Measurements from ENCODE around the gene NSF. TPM values are rescaled to one million over a fixed set of nuclear protein-coding genes. Genes with fewer than 3 reads are reported as not detected.
"Not testable (repeated sequence)": the region's sequence is repeated elsewhere in the genome, so short reads cannot be mapped to it uniquely, and the experiment has no call there.

Gene NSF
- total RNA-seq: 10 to 100 TPM; 14.9 to 31.8 (median 18.7) TPM

DNA sequence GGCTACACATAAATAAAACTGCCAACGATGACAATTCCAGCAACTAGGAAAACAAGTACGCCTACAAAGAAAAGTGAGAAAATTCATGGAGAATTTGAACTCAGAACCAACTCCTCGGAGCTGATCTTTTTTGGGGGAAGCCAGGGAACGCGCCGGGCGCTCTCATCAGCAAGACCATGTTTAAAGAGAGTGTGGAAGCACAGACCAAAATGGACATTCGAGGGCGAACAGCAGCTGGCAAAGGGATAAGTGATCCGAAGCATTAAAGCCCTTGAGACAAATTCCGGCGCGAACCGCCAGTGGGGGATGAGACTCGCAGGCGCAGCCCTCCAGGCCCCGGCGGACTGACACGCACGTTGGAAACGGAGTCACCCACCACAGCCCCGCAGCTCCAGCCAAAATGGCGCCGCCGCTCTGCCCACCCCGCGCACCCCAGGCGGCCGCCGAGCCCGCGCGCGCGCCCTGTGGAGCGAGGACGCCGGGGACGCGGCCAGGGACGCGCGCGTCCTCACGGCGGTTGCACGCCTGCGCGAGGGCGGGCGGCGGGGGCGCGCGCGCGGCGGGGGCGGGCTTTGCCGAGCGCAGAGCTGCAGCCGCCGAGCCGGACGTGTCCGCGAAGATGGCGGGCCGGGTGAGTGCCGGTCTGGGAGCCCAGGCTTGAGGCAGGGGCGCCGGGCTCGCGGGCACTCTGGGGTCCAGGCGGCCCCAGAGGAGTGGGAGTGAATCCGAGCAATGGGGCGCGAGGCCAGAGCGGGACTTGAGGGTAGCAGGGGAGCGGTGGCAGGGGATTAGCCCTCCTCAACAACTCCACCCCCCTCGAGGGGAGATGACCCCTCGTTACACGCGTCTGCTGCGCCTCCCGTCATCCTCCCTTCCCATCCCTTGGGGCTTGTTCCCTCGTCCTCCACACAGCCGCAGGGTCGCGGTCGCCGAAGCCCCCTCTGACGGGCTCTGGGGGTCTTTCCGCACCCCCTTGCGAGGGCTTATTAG, at the start of gene NSF:
Gene NSF, plus strand, starts transcription at position 513 of the 990 bp plus-strand sequence. Its CDS starts 107 bp downstream, at position 620.
- WGBS, 2 donors: no CpG with 5 or more reads among the region's 95 CpGs
- not testable (repeated sequence) for H3K4me1 ChIP-seq

DNA sequence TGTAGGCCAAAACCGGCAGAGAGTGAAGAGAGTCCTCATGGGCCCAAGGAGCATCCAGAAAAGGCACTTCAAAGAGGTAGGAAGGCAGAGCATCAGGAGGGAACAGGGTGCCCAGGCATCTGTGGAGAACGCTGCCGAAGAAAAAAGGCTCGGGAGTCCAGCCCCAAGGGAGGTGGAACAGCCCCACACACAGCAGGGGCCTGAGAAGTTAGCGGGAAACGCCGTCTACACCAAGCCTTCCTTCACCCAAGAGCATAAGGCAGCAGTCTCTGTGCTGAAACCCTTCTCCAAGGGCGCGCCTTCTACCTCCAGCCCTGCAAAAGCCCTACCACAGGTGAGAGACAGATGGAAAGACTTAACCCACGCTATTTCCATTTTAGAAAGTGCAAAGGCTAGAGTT, 41.9 kb upstream of the NSF start:
- not testable (repeated sequence) for H3K4me3 ChIP-seq; H3K4me1 ChIP-seq; H3K27ac ChIP-seq; H3K36me3 ChIP-seq; H3K9me3 ChIP-seq; H3K27me3 ChIP-seq; DNase-seq (ENCODE audit: low spot score in 2 of 2)
- WGBS, 2 donors: 91 to 92% methylated on average over 9 of the region's 10 CpGs

More for the DNA sequence above, at the start of gene NSF:
- H3K27me3 ChIP-seq; DNase-seq (ENCODE audit: low spot score in 2 of 2); H3K36me3 ChIP-seq; H3K27ac ChIP-seq; H3K9me3 ChIP-seq; H3K4me3 ChIP-seq: not testable (repeated sequence)

DNA sequence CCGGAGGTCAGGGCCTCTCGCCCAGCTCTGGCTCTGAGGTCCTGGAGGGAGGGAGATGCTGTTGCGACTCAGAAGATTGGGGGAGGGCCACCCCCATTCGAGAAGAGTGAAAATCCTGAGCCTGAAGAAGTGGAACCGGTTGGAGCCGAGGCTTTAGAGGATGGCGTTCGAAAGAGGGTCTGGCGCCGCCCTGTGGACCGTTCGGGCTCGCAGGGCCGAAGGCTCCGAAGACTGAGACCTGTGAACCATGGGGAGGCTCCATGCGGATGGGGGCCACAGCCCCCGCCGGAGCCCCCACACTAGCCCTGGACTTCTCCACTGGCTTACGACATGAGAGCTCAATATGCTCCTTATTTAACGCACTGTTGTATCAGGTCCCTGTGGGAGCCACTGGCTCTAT, 31.3 kb upstream of the NSF start:
- WGBS, 2 donors: no CpG with 5 or more reads among the region's 20 CpGs
- H3K27me3 ChIP-seq; H3K9me3 ChIP-seq; H3K36me3 ChIP-seq; H3K4me1 ChIP-seq; DNase-seq (ENCODE audit: low spot score in 2 of 2); H3K4me3 ChIP-seq; H3K27ac ChIP-seq: not testable (repeated sequence)

DNA sequence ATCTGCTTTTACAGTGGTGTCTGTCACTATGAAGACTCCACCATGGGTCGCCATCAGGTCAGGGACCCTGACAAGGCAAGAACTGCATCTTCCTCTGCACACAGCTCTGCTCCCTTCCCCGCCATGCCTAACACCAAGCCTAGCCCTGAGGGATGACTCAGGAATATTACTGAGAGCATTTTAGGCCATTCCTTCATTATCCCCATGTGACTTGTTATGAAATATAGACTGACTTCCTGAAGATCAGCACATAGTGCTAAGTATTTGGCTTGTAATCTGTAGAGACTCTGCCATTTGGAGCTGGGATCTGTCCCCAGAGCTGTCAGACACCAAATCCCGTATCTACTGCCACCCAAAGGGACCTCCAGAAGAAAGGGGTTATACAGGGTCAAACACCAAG, 30.4 kb upstream of the NSF start:
- not testable (repeated sequence) for H3K27ac ChIP-seq; H3K9me3 ChIP-seq; H3K36me3 ChIP-seq; H3K4me3 ChIP-seq; H3K27me3 ChIP-seq; H3K4me1 ChIP-seq; DNase-seq (ENCODE audit: low spot score in 2 of 2)
- WGBS, 2 donors: no CpG with 5 or more reads among the region's 3 CpGs

DNA sequence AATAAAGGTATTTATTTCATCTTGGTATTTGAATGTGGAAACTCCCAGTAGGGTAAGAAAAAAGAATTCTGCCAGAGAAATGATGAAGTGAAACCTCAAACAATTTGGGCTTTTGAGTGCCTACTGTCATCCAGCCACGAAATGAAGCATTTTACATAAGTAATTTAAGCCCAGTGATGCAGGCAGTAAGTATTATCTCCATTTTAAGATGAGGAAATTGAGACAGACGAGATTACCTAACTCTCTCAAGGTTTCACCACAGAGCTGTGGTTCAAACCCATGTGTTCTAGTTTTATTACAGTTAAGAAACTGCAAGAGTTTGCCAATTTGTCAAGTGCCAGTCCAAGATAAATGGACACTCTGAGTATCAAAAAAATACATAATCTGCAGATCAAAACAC, 24.2 kb upstream of the NSF start:
- H3K9me3 ChIP-seq; H3K4me3 ChIP-seq; H3K4me1 ChIP-seq; H3K36me3 ChIP-seq; H3K27me3 ChIP-seq; DNase-seq (ENCODE audit: low spot score in 2 of 2); H3K27ac ChIP-seq: not testable (repeated sequence)
- WGBS, 2 donors: no CpG with 5 or more reads among the region's 2 CpGs

DNA sequence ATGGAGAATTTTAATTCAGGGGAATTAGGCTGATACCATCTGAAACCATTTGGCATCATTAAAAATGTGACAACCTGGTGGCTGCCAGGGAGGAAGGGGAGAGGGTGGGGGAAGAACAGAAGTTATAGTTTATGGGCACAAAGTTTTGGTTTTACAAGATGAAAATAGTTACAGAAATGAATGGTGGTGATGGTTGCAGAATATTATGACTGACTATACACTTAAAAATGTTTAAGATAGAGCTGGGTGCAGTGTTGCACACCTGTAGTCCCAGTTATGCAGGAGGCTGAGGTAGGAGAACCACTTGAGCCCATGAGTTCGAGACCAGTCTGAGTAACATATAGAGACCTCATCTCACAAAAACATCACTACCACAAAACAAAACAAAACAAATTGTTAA, 23.5 kb upstream of the NSF start:
- not testable (repeated sequence) for H3K36me3 ChIP-seq; H3K4me1 ChIP-seq; DNase-seq (ENCODE audit: low spot score in 2 of 2); H3K4me3 ChIP-seq; H3K9me3 ChIP-seq; H3K27ac ChIP-seq; H3K27me3 ChIP-seq
- WGBS, 2 donors: no CpG with 5 or more reads among the region's 1 CpG

DNA sequence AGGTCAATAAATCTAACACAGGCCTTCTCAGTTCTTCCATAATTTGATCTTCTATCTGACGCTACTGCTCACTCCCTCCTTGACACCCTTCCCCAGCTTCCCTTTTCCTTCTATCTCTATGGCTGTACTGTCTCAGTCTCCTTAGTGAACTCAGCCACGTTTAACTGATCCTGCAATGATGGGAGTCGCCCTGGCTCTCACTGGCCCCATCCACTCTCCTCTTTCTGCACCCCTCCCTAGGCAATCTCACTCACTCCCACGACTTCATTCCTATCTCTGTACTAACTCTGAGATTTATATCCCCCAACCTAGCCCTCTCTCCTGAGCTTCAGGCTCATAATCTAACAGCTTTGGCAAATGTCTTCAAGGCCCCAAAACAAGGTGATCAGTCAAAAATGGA, 18.7 kb upstream of the NSF start:
- not testable (repeated sequence) for H3K4me3 ChIP-seq; DNase-seq (ENCODE audit: low spot score in 2 of 2); H3K27me3 ChIP-seq; H3K36me3 ChIP-seq; H3K9me3 ChIP-seq; H3K27ac ChIP-seq; H3K4me1 ChIP-seq
- no CpG with 5 or more reads among the region's 4 CpGs for WGBS, 2 donors

DNA sequence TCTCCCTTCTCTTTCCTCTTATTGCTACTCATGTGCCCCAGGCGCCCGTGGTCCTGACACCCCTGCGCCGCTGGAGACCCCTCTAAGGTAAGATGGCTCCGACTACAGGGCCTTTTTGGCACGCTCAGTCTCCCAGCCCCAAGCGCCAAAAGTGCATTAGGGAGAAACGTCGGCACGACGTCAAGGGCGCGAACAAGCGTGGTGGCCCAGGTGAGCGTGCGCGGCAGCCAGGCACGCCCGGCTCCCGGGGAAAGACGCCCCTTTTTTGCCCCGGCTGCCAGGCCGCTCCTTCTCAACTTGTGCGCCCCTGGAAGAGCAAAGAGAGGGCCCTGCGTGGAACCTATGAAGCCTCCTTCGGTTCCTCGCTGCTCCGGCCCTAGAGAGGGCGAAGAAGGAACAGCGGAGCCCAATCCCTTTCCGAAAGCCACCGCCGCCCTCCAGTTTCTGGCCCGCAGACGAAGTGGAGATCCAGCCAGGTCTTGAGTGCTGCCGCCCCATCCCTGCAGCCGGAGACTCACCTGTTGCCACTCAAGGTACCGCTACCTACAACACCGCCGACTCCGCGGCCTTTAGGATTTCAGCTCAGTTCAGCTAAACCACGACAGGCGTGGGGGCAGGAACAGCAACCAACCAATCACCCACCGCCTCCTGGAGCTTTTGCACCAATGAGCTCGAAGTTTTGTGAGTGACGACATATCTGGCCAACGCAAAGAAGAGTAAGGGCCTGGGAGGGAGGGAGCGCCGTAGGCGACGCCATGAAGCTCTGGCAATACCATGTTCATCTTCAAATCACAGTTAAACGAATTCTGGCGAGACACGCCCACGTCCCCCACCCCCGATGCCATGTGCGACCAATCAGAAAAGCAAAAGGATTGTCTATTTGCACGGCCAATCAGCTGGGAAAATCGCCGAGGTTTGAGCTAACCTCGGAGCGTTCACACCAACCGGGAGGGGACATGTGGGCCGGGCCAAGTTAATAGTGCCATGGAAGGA, 11.1 kb upstream of the NSF start, which contains the start of gene ARL17A:
Gene ARL17A, minus strand, starts transcription at position 609 of the 993 bp plus-strand sequence. CDS start 3,369 bp downstream, outside the sequence.
- peak within 1 kb of the TSS in 2 of 4 donors; percentile 50 to 66 for H3K27ac ChIP-seq
- H3K4me1 ChIP-seq, H3K9me3 ChIP-seq, H3K27me3 ChIP-seq, H3K36me3 ChIP-seq: not testable (repeated sequence)
- WGBS, 2 donors: no CpG with 5 or more reads among the region's 65 CpGs
- DNase-seq (ENCODE audit: low spot score in 2 of 2): peak; percentile 43 to 59
- H3K4me3 ChIP-seq: peak within 1 kb of the TSS in 2 of 4 donors; percentile 21 to 40

DNA sequence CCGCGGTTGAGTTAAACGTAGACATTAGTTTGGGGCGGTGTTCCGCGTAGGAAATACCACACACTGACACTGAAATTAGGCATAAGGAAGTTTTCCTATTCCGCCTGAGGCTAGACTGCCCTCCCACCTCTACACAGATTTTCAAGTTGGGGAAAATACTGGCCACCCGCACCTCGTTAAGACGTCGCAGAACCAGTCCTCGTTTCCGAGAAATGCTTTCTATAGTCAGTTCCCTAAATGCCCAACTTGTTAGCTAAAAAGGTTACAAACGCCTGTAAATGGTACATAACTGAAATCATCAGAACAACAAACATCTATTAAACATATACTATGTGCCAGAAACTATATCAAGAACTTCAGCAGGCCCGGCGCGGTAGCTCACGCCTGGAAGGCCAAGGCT, 10.4 kb upstream of the NSF start:
- H3K36me3 ChIP-seq; DNase-seq (ENCODE audit: low spot score in 2 of 2); H3K4me1 ChIP-seq; H3K9me3 ChIP-seq; H3K27me3 ChIP-seq: not testable (repeated sequence)
- Histone ChIP-seq H3K27ac (peak overlapping the region in 2 of 4 donors; percentile 50 to 66), H3K4me3 (peak overlapping the region in 2 of 4 donors; percentile 21 to 40)
- WGBS, 2 donors: 5 to 33% methylated on average over 1 to 7 of the region's 18 CpGs

DNA sequence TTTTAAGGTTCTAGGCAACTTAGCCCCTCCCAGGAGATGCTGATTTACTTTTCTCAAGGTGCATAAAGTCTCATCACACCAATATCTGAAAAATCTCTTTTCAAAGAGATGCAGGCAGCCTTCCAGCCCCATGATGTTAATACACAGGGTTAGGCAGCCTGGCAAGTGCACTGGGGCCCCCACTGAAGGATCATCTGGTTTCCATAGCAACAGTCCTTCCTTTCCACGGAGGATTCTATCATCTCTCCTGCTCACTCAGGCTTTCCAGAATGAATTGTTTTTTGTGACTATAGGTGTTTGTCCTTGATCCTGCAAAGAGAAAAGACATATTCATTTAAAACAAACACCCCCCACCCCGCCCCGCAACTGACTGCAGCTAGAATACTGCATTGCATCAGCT, 5.0 kb upstream of the NSF start:
- not testable (repeated sequence) for H3K27ac ChIP-seq; H3K36me3 ChIP-seq; H3K27me3 ChIP-seq; H3K4me1 ChIP-seq; H3K4me3 ChIP-seq; DNase-seq (ENCODE audit: low spot score in 2 of 2); H3K9me3 ChIP-seq
- no CpG with 5 or more reads among the region's 3 CpGs for WGBS, 2 donors

DNA sequence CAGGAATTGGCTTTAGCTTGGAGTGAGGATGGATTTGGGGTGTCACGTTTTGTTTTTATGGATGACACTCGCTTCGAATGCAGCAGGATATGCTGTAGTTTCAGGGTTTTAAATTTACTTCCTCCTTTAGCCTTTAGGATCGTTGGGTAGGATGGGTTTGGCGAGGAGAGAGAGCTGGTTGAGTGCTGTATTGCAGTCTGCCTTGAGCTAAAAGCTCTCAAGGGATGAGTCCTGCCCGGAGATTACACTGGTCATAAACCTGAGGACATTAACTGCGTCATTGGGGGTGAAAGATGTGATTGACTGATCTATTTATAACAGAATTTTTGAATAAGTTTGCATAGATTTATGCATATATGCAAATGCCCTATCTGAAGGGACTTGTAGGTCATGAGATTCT, 863 bp downstream of the NSF start:
- H3K9me3 ChIP-seq; H3K27ac ChIP-seq; H3K27me3 ChIP-seq; H3K4me3 ChIP-seq; H3K36me3 ChIP-seq; DNase-seq (ENCODE audit: low spot score in 2 of 2); H3K4me1 ChIP-seq: not testable (repeated sequence)
- WGBS, 2 donors: no CpG with 5 or more reads among the region's 7 CpGs

DNA sequence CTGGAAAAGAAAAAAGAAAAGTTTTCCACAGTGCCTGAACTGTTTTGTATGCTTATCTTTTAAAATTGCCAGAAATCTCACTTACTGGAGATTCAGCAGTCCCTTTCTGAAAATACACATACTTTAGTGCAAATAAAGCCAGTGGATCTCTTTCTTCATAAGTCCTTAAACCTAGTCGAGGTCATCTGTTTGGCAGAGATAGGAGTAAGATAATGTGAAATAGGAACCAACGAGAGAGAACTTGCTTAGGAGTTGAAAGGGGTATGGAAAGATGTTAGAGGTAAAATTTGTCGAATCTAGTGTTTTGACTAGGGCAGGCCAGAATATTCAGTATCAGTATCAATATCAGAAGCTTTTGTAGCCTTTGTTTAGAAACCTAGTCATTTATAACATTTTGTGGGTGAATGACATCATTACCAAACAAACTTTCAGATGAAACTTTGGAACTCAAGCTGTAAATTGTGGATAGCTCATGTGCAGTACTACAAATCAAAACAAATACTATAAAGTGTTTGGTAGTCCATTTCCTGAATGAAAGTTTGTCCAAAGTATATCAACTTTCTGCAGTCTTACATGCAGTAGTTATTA, 8.0 kb downstream of the NSF start:
- not testable (repeated sequence) for H3K4me3 ChIP-seq; DNase-seq (ENCODE audit: low spot score in 2 of 2); H3K27ac ChIP-seq; H3K36me3 ChIP-seq; H3K4me1 ChIP-seq; H3K27me3 ChIP-seq; H3K9me3 ChIP-seq
- WGBS, 2 donors: 68 to 75% methylated on average over 3 of the region's 3 CpGs

DNA sequence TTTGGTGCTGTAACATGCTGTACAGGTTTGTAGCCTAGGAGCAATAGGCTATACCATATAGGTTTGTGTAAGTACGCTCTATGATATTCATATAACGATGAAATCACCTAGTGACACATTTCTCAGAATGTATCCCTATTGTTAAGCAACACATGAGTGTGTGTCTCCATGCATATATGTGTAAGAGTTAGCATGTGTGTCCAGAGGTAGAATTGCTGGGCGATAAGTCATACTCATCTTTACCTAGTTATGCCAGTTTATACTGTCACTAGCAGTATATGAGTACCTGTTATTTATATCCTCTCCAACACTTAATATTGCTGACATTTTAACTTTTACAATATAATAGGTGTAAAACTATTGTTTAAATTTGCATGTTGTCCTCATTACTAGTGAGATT, 10.3 kb downstream of the NSF start:
- H3K4me1 ChIP-seq; DNase-seq (ENCODE audit: low spot score in 2 of 2): not testable (repeated sequence)

More for the DNA sequence above, 10.3 kb downstream of the NSF start:
- not testable (repeated sequence) for H3K27me3 ChIP-seq, H3K36me3 ChIP-seq, H3K4me3 ChIP-seq, H3K27ac ChIP-seq, H3K9me3 ChIP-seq
- WGBS, 2 donors: no CpG with 5 or more reads among the region's 3 CpGs
